Measurements from ENCODE around the gene NECTIN1. TPM values are rescaled to one million over a fixed set of nuclear protein-coding genes. Genes with fewer than 3 reads are reported as not detected.

The NECTIN1 gene
- total RNA-seq, 2 experiments from 2014 or later: 5.8 to 14.3 TPM

GRCh38 chr11:119771172-119771770 lies 42.3 kb upstream of the NECTIN1 start:
- DNase-seq (ENCODE audit: low spot score): no peak
- ChIA-PET CTCF (ENCODE audit: unreplicated experiment) (no interaction called here), POLR2A (interaction anchor here (0.6 to 1.1 kb wide), 2 partner anchors 19 to 376 kb away, joined by 3 read pairs; no protein-coding TSS in a partner anchor)
- no peak overlapping the region for H3K4me2 ChIP-seq (ENCODE audit: low read length)
- no peaks in the 10 kb centered on the region for H3K9me2 ChIP-seq (ENCODE audit: insufficient read depth, low read length)
- H4K20me1 ChIP-seq (ENCODE audit: insufficient read depth, low read length): no peaks in the 10 kb centered on the region
- no peaks in the 10 kb centered on the region for H3K9me3 ChIP-seq (ENCODE audit: low read length)
- H3K4me3 ChIP-seq (ENCODE audit: low read depth, low read length, poor library complexity, severe bottlenecking): no peak overlapping the region
- no TSS peak for BruUV-seq (replicated peaks)
- TF ChIP-seq CTCF (conservative IDR thresholded peaks at IDR 0.05; ENCODE audit: low read length): no peak
- no peak for TF ChIP-seq EZH2phosphoT487 (IDR thresholded peaks at IDR 0.05; ENCODE audit: borderline replicate concordance, low read depth, low read length)
- H3K27ac ChIP-seq (ENCODE audit: low read depth, low read length, poor library complexity, severe bottlenecking): no peak overlapping the region
- H3K79me2 ChIP-seq (ENCODE audit: insufficient read depth, low read depth, low read length): no peaks in the 10 kb centered on the region
- H2AFZ ChIP-seq (ENCODE audit: low read length): no peak overlapping the region
- intact Hi-C loops (cut with micrococcal nuclease; ENCODE audit: unreplicated experiment): no loop called here
- H3K4me1 ChIP-seq (ENCODE audit: insufficient read depth, low read length, poor library complexity, severe bottlenecking): no peaks in the 10 kb centered on the region
- no peaks in the 10 kb centered on the region for H3K36me3 ChIP-seq (ENCODE audit: insufficient read depth, low read length)

- Histone ChIP-seq H3K9me2 (ENCODE audit: insufficient read depth, low read length) (no peaks in the 10 kb centered on the region), H4K20me1 (ENCODE audit: insufficient read depth, low read length) (no peaks in the 10 kb centered on the region), H3K4me3 (ENCODE audit: low read depth, low read length, poor library complexity, severe bottlenecking) (no peak overlapping the region), H3K4me1 (ENCODE audit: insufficient read depth, low read length, poor library complexity, severe bottlenecking) (no peaks in the 10 kb centered on the region), H3K36me3 (ENCODE audit: insufficient read depth, low read length) (no peaks in the 10 kb centered on the region), H3K9me3 (ENCODE audit: low read length) (no peaks in the 10 kb centered on the region), H3K79me2 (ENCODE audit: insufficient read depth, low read depth, low read length) (no peaks in the 10 kb centered on the region), H3K4me2 (ENCODE audit: low read length) (no peak overlapping the region), H3K27ac (ENCODE audit: low read depth, low read length, poor library complexity, severe bottlenecking) (no peak overlapping the region), H2AFZ (ENCODE audit: low read length) (no peak overlapping the region)
- intact Hi-C loops (cut with micrococcal nuclease; ENCODE audit: unreplicated experiment): no loop called here
- TF ChIP-seq EZH2phosphoT487 (IDR thresholded peaks at IDR 0.05; ENCODE audit: borderline replicate concordance, low read depth, low read length): no peak
- TF ChIP-seq CTCF (conservative IDR thresholded peaks at IDR 0.05; ENCODE audit: low read length): no peak
- BruUV-seq (replicated peaks): no TSS peak
- POLR2A ChIA-PET: no interaction called here
- CTCF ChIA-PET (ENCODE audit: unreplicated experiment): interaction anchor here (1.0 kb wide), 1 partner anchor 91 kb away, joined by 3 read pairs; no protein-coding TSS in a partner anchor
- no peak for DNase-seq (ENCODE audit: low spot score)
Observed at GRCh38 chr11:119765628-119766027, 36.6 kb upstream of the NECTIN1 start.

- H3K4me3 ChIP-seq (ENCODE audit: low read depth, low read length, poor library complexity, severe bottlenecking): no peak overlapping the region
- ChIA-PET POLR2A (no interaction called here), CTCF (ENCODE audit: unreplicated experiment) (interaction anchor here (1.0 kb wide), 1 partner anchor 89 kb away, joined by 3 read pairs; no protein-coding TSS in a partner anchor)
- no peaks in the 10 kb centered on the region for H3K79me2 ChIP-seq (ENCODE audit: insufficient read depth, low read depth, low read length)
- no peaks in the 10 kb centered on the region for H4K20me1 ChIP-seq (ENCODE audit: insufficient read depth, low read length)
- H3K4me1 ChIP-seq (ENCODE audit: insufficient read depth, low read length, poor library complexity, severe bottlenecking): no peaks in the 10 kb centered on the region
- H3K36me3 ChIP-seq (ENCODE audit: insufficient read depth, low read length): no peaks in the 10 kb centered on the region
- H2AFZ ChIP-seq (ENCODE audit: low read length): no peak overlapping the region
- no peak overlapping the region for H3K27ac ChIP-seq (ENCODE audit: low read depth, low read length, poor library complexity, severe bottlenecking)
- H3K9me3 ChIP-seq (ENCODE audit: low read length): no peaks in the 10 kb centered on the region
- no peaks in the 10 kb centered on the region for H3K9me2 ChIP-seq (ENCODE audit: insufficient read depth, low read length)
- TF ChIP-seq CTCF (conservative IDR thresholded peaks at IDR 0.05; ENCODE audit: low read length) (no peak), EZH2phosphoT487 (IDR thresholded peaks at IDR 0.05; ENCODE audit: borderline replicate concordance, low read depth, low read length) (no peak)
- no TSS peak for BruUV-seq (replicated peaks)
- H3K4me2 ChIP-seq (ENCODE audit: low read length): no peak overlapping the region
- no peak for DNase-seq (ENCODE audit: low spot score)
- intact Hi-C loops (cut with micrococcal nuclease; ENCODE audit: unreplicated experiment): no loop called here
Observed at GRCh38 chr11:119764108-119764868, 35.3 kb upstream of the NECTIN1 start.

Data from OCI-LY7 (cell line).